Stromal cell of bone marrow (primary cell): ENCODE data around the gene GYPC.

Experiments used
- DNase-seq: peaks from one replicate; pipeline ENCODE4 v3.0.0-alpha.2; 2012; ENCODE audit warnings: low read depth

The GYPC gene

DNA sequence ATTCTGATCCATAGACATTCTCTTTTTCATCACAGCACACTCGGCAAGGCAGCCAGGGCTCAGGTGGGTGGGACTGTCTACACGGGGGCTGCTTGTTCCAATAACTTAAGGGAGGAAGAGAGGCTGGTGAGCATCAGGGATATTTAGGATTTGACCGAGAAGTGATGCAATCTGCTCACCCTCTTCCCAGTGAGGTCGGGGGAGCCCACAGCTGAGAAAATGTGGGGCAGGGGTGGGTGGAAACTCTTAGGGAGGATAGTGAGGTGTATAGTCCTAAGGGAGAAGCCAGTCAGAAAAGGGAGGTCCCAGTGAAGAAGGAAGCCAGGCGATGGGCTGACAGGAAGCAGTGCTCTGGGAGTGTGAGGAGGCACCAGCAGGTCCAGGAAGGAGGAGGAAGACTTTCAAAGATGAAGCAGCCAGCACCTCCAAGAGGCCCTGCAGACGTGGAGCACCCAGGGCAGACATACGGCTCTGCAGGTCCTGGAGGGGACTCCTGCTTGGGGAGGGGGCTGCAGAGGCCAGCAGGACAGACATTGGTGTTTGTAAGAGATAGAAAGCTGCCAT, 76.8 kb downstream of the GYPC start:
- no peak for DNase-seq

DNA sequence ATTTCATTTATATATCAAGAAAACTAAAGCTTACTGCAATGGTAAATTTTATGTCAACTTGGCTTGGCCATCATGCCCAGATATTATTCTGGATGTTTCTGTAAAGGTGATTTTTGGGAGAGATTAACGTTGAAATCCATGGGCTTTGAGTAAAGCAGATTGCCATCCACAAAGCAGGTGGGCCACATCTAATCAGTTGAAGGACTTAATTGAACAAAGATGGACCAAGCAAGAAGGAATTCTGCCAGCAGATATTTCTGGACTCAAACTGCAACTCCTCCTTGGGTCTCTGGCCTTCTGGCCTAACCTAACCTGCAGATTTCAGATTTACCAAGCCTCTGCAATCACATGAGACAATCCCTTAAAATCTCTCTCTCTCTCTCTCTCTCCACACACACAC, 77.8 kb downstream of the GYPC start:
- no peak for DNase-seq

DNA sequence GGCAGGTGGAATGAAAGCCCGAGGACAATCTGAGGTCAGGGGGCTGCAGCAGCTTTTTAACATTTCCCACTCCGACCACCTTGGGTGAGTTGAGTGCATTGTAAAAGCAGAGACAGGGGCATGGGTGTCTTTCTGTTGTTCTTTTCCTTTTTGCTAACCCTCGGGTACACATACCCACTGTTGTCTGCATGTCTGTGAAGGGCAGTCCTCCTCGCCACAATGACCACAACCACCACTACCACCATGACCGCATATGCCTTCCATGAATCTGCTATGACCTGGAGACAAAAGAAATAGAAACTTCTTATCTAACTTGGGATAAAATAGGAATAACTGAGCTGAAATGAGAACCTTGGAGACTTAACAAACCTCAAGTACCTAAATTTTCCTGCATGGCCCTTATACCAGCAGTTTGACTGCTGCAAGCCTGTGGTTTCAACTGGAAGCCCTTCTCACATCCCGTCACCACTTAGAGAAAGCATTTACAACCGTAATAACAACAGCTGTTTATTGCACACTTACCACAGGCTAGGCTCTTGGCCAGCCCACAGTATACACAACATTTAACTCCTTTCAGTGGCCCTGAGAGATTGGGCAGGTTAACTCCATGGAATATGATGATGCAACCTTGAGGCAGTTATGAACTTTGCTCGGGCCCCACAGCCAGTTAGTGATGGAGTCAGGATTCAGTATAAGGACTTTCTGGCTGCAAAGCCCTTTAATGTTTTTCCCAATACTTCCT, 80.3 kb downstream of the GYPC start:
- DNase-seq: no peak

DNA sequence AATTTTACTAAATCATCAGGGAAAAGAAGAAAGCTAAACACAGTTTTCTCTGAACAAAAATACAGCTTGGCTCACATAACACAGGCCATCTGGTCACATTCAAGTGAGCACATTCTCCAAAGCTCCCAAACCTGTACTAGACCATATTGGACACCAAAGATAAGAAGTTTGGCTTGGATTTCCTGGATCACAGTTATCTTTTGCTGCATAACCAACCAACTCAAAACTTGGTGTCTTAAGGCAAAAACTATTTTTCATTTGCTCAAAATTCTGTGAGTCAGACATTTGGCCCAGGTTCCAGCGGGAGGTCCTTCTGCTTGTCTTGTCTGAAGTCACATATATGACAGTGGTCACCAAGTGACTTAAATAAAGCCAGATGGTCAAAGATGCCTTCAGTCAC, 83.2 kb downstream of the GYPC start:
- DNase-seq: no peak

GRCh38 chr2:126744640-126745039, 88.7 kb downstream of the GYPC start:
- no peak for DNase-seq
